ENCODE measurements around the gene LRIT2.

LRIT2 gene

DNA sequence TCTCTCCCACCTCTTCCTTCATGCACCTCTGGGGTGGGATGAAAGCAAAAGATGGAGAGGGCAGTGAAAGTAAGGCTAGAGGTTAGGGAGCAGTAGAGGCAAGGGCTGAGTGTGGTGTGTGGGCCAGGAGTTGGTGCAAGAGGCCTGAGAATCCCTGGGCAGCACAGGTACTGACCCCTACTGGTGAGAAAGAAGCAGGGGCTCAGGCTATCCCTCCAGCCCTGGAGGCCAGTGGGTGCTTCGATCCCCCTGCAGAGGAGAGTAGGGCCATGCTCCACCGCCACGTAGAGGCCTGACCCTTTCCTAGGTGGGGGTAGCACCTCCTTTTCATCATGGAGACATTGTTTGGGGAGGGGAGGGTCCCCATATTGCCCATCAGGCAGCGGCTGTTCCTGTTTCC is 21.2 kb downstream of the LRIT2 start:
- no peaks in the 10 kb centered on the region for H3K4me1 ChIP-seq (ENCODE audit: control insufficient read depth, insufficient read depth, low read length)
- ChIA-PET CTCF (interaction anchor here (1.1 to 5.3 kb wide), 5 partner anchors 13 to 56 kb away, joined by 3 to 55 read pairs (median 4); no protein-coding TSS in a partner anchor), POLR2A (no interaction called here)
- TF ChIP-seq SETDB1 (IDR thresholded peaks at IDR 0.05; ENCODE audit: insufficient read length, low read length): no peak
- TF ChIP-seq, protein P1, sequence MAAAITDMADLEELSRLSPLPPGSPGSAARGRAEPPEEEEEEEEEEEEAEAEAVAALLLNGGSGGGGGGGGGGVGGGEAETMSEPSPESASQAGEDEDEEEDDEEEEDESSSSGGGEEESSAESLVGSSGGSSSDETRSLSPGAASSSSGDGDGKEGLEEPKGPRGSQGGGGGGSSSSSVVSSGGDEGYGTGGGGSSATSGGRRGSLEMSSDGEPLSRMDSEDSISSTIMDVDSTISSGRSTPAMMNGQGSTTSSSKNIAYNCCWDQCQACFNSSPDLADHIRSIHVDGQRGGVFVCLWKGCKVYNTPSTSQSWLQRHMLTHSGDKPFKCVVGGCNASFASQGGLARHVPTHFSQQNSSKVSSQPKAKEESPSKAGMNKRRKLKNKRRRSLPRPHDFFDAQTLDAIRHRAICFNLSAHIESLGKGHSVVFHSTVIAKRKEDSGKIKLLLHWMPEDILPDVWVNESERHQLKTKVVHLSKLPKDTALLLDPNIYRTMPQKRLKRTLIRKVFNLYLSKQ (tag by site-specific recombination; IDR thresholded peaks at IDR 0.05; ENCODE audit: borderline replicate concordance): no peak
- TF ChIP-seq, protein P2, sequence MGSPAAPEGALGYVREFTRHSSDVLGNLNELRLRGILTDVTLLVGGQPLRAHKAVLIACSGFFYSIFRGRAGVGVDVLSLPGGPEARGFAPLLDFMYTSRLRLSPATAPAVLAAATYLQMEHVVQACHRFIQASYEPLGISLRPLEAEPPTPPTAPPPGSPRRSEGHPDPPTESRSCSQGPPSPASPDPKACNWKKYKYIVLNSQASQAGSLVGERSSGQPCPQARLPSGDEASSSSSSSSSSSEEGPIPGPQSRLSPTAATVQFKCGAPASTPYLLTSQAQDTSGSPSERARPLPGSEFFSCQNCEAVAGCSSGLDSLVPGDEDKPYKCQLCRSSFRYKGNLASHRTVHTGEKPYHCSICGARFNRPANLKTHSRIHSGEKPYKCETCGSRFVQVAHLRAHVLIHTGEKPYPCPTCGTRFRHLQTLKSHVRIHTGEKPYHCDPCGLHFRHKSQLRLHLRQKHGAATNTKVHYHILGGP (tag by site-specific recombination; IDR thresholded peaks at IDR 0.05): no peak
- no peak for TF ChIP-seq GLI4 (tag by site-specific recombination; IDR thresholded peaks at IDR 0.05)
- no peak for TF ChIP-seq WT1 (tag by site-specific recombination; IDR thresholded peaks at IDR 0.05)
- no peak for TF ChIP-seq RBAK (tag by site-specific recombination; IDR thresholded peaks at IDR 0.05)
- no peak for TF ChIP-seq ZNF37A (tag by site-specific recombination; IDR thresholded peaks at IDR 0.05)
- TF ChIP-seq, protein P3, sequence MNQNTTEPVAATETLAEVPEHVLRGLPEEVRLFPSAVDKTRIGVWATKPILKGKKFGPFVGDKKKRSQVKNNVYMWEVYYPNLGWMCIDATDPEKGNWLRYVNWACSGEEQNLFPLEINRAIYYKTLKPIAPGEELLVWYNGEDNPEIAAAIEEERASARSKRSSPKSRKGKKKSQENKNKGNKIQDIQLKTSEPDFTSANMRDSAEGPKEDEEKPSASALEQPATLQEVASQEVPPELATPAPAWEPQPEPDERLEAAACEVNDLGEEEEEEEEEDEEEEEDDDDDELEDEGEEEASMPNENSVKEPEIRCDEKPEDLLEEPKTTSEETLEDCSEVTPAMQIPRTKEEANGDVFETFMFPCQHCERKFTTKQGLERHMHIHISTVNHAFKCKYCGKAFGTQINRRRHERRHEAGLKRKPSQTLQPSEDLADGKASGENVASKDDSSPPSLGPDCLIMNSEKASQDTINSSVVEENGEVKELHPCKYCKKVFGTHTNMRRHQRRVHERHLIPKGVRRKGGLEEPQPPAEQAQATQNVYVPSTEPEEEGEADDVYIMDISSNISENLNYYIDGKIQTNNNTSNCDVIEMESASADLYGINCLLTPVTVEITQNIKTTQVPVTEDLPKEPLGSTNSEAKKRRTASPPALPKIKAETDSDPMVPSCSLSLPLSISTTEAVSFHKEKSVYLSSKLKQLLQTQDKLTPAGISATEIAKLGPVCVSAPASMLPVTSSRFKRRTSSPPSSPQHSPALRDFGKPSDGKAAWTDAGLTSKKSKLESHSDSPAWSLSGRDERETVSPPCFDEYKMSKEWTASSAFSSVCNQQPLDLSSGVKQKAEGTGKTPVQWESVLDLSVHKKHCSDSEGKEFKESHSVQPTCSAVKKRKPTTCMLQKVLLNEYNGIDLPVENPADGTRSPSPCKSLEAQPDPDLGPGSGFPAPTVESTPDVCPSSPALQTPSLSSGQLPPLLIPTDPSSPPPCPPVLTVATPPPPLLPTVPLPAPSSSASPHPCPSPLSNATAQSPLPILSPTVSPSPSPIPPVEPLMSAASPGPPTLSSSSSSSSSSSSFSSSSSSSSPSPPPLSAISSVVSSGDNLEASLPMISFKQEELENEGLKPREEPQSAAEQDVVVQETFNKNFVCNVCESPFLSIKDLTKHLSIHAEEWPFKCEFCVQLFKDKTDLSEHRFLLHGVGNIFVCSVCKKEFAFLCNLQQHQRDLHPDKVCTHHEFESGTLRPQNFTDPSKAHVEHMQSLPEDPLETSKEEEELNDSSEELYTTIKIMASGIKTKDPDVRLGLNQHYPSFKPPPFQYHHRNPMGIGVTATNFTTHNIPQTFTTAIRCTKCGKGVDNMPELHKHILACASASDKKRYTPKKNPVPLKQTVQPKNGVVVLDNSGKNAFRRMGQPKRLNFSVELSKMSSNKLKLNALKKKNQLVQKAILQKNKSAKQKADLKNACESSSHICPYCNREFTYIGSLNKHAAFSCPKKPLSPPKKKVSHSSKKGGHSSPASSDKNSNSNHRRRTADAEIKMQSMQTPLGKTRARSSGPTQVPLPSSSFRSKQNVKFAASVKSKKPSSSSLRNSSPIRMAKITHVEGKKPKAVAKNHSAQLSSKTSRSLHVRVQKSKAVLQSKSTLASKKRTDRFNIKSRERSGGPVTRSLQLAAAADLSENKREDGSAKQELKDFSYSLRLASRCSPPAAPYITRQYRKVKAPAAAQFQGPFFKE (tag by site-specific recombination; IDR thresholded peaks at IDR 0.05; ENCODE audit: borderline replicate concordance): no peak
- TF ChIP-seq ZNF335 (tag by site-specific recombination; conservative IDR thresholded peaks at IDR 0.05): no peak
- TF ChIP-seq ZNF529 (tag by site-specific recombination; IDR thresholded peaks at IDR 0.05; ENCODE audit: insufficient replicate concordance): no peak
- no peaks in the 10 kb centered on the region for H3K9me3 ChIP-seq (ENCODE audit: control insufficient read depth, insufficient read depth, low read depth, low read length)
- no peaks in the 10 kb centered on the region for H3K36me3 ChIP-seq (ENCODE audit: control insufficient read depth in 2 of 2, insufficient read depth in 1 of 2, low read length in 2 of 2)
- no peak overlapping the region for H3K4me3 ChIP-seq (ENCODE audit: low read depth, low read length)
- no peak overlapping the region for H3K27ac ChIP-seq (ENCODE audit: extremely low read depth, low read depth, low read length)

DNA sequence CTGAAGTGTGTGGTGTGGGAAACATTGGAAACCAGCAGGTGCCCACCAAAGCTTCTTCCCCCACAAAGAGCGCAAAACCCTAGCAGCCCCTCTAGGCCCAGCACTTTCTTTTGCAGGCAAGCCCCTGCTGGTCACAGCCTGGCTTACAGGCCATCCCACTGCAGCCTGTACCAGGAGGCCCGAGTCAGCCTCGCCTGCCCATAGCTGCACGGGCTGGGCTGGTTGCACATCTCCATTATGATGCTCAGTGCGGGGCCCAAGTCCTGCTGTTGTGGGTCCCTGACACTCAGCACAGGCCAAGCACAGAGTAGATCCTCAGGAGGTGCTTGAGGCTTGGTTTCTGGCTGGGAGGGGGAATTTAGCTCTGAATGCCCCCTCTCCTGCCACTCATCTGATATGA is 23.0 kb downstream of the LRIT2 start:
- no peak for TF ChIP-seq SCRT2 (tag by site-specific recombination; IDR thresholded peaks at IDR 0.05)
- Histone ChIP-seq H3K9me3 (ENCODE audit: control insufficient read depth, insufficient read depth, low read depth, low read length) (no peaks in the 10 kb centered on the region), H3K27ac (ENCODE audit: extremely low read depth, low read depth, low read length) (no peak overlapping the region), H3K4me1 (ENCODE audit: control insufficient read depth, insufficient read depth, low read length) (no peaks in the 10 kb centered on the region), H3K36me3 (ENCODE audit: control insufficient read depth in 2 of 2, insufficient read depth in 1 of 2, low read length in 2 of 2) (no peaks in the 10 kb centered on the region), H3K4me3 (ENCODE audit: low read depth, low read length) (no peak overlapping the region)
- CTCF ChIA-PET: interaction anchor here (5.3 kb wide), 1 partner anchor 54 kb away, joined by 55 read pairs; no protein-coding TSS in a partner anchor
- POLR2A ChIA-PET: no interaction called here

DNA sequence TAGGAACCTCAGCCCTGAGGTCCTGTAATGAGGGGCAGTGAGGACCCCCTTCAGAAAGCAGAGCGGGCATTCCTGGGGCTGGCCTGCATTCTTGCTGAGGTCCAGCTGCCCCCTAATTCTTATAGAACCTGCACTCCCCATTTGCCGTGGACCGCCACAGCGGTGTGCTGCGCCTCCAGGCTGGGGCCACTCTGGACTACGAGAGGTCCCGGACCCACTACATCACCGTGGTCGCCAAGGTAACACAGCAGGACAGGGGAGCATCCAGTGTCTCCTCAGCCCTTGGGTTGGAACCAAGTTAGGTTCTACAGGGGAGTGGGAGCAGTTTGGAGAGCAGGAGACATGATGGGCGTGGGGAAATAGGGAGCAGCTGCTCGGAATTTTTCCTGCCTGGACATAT is 23.7 kb downstream of the LRIT2 start:
- H3K27ac ChIP-seq (ENCODE audit: extremely low read depth, low read depth, low read length): no peak overlapping the region
- H3K4me1 ChIP-seq (ENCODE audit: control insufficient read depth, insufficient read depth, low read length): no peaks in the 10 kb centered on the region
- no peaks in the 10 kb centered on the region for H3K9me3 ChIP-seq (ENCODE audit: control insufficient read depth, insufficient read depth, low read depth, low read length)
- TF ChIP-seq ZNF777 (tag by site-specific recombination; IDR thresholded peaks at IDR 0.05; ENCODE audit: borderline replicate concordance) (no peak), ZNF292 (tag by site-specific recombination; IDR thresholded peaks at IDR 0.05; ENCODE audit: borderline replicate concordance, low read depth) (no peak), ZNF239 (tag by site-specific recombination; IDR thresholded peaks at IDR 0.05) (no peak), ZNF157 (tag by site-specific recombination; IDR thresholded peaks at IDR 0.05) (no peak), ZNF610 (tag by site-specific recombination; IDR thresholded peaks at IDR 0.05; ENCODE audit: borderline replicate concordance) (no peak)
- TF ChIP-seq, protein P4, sequence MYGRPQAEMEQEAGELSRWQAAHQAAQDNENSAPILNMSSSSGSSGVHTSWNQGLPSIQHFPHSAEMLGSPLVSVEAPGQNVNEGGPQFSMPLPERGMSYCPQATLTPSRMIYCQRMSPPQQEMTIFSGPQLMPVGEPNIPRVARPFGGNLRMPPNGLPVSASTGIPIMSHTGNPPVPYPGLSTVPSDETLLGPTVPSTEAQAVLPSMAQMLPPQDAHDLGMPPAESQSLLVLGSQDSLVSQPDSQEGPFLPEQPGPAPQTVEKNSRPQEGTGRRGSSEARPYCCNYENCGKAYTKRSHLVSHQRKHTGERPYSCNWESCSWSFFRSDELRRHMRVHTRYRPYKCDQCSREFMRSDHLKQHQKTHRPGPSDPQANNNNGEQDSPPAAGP (tag by site-specific recombination; IDR thresholded peaks at IDR 0.05): no peak
- H3K36me3 ChIP-seq (ENCODE audit: control insufficient read depth in 2 of 2, insufficient read depth in 1 of 2, low read length in 2 of 2): no peaks in the 10 kb centered on the region
- ChIA-PET CTCF (interaction anchor here (5.3 kb wide), 1 partner anchor 53 kb away, joined by 55 read pairs; no protein-coding TSS in a partner anchor), POLR2A (no interaction called here)
- no peak overlapping the region for H3K4me3 ChIP-seq (ENCODE audit: low read depth, low read length)
